NB4 (cell line): ENCODE data around the gene KNOP1.

ENCODE experiments used
- CTCF ChIP-seq: IDR thresholded peaks from one replicate; pipeline ENCODE4 v1.5.1; 2012; ENCODE audit warnings: low read depth, low read length
- MAX ChIP-seq: IDR thresholded peaks from 2 replicates; pipeline ENCODE4 v1.6.1; 2011; ENCODE audit warnings: low read depth, low read length
- MYC ChIP-seq: IDR thresholded peaks from 2 replicates; pipeline ENCODE4 v1.6.1; 2011; ENCODE audit warnings: low read depth, low read length
- POLR2A ChIP-seq: IDR thresholded peaks from 2 replicates; pipeline ENCODE4 v1.6.1; 2011; ENCODE audit warnings: mild to moderate bottlenecking; ENCODE audit not compliant: insufficient read length; ENCODE audit errors: extremely low read depth

- TF ChIP-seq POLR2A (no peak), CTCF (no peak), MAX (no peak), MYC (no peak)
These were observed 5.0 kb upstream of the KNOP1 start for GRCh38 chr16:19722981-19723380.
